ENCODE results near the gene PTRH1. TPM values are rescaled to one million over a fixed set of nuclear protein-coding genes. Genes with fewer than 3 reads are reported as not detected.
"Not testable (repeated sequence)": the region's sequence is repeated elsewhere in the genome, so short reads cannot be mapped to it uniquely, and the experiment has no call there.

PTRH1 gene
- total RNA-seq (9.3 TPM), polyA plus RNA-seq (10 to 100 TPM; 25.8 to 36.5 (median 28.1) TPM)

DNA sequence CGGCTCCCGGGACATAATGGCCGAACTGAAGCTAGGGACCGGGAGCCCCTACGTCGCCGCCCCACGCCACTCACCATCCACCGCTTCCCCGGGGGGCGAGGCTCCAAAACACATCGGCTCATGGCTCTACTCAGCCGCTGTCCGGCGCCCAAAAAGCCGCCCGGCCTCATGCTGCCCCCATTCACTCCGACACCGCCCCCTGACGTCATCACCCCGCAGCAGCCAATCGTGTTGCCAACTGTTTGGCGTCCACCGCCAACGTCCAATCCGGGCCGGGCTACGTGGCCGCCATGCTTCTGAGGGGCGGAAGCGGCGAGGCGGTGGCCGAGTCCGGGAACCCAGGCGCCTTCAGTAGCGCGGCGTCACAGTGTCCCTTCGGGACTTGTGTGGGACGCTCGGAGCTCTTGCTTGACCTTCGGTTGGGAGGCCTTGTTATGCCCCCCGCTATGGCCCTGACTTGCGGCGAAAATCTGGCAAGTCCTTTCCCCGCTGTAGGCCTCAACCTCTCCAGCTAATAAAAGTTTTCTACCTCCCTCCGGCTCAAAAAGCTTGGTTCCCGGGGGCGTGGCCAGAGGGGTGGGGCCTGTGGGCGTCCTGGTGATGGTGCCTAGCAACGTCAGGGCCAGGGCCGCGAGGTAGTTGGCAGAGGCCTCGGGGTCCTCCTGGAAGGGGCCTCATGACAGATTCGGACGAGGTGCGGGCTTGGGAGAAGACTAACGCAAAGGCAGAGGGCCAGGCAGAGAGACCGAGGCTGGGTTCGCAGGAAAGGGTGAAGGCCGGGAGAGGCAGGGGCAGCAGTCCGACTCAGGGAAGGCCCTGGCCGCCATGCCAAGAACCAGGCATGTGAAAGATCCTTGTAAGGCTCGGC lies at the start of gene PTRH1, which contains the start of gene TTC16:
Gene PTRH1, minus strand, starts transcription at position 194 of the 868 bp plus-strand sequence. Its CDS starts 24 bp downstream, at position 170.
Gene TTC16, plus strand, starts transcription at position 610 of the 868 bp plus-strand sequence. Its CDS starts 67 bp downstream, at position 677.
- Mint-ChIP-seq H3K4me3 (peak within 1 kb of the TSS; percentile 86 to 99 (median 98)), H3K4me1 (peaks cover 0 to 49% (median 20%) of the 10 kb centered on the region in 4 donors), H3K36me3 (no peaks in the 10 kb centered on the region), H3K27ac (peak within 1 kb of the TSS; percentile 71 to 99 (median 96)), H3K27me3 (peaks cover 7% of the 10 kb centered on the region), H3K9me3 (peaks cover 0 to 1% (median 0%) of the 10 kb centered on the region in 7 donors)
- ATAC-seq (ENCODE audit: low read depth in 2 of 2) (peak; percentile 94 to 95), DNase-seq (peak; percentile 97)
- Histone ChIP-seq H3K27ac (ENCODE audit: insufficient read depth, low read length, poor library complexity, severe bottlenecking) (peak within 1 kb of the TSS; percentile 81), H3K4me3 (ENCODE audit: low read depth, low read length) (peak within 1 kb of the TSS; percentile 79), H3K9me3 (ENCODE audit: control insufficient read depth in 2 of 2, low read length in 2 of 2) (no peaks in the 10 kb centered on the region), H3K27me3 (ENCODE audit: control insufficient read depth, insufficient read depth, low read length) (no peaks in the 10 kb centered on the region), H3K36me3 (ENCODE audit: control insufficient read depth, insufficient read depth, low read length) (no peaks in the 10 kb centered on the region), H3K4me1 (ENCODE audit: control insufficient read depth, insufficient read depth, low read length, poor library complexity, severe bottlenecking) (peaks cover 28% of the 10 kb centered on the region)

DNA sequence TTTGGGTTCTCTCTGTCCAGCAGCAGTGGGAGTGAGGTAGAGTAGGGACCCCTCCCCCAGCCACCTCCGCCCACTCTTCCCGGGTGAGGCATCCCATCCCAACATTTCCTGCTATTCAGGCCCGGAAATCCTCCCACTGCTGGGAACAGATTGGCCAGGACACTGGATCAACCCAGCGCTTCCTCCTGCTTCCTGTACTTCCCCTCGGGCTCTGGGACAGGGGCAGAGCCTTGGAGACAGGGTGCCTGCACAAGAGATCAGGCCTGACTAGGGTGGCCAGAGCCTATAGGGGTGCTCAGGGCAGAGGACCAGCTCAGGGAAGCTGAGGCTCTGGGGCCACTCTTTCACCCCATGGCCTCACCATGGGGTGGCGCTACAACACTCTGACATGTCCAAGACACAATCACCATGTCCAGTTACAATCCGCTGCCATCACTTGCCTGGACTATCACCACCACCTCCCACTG lies 48.5 kb upstream of the PTRH1 start:
- peak overlapping the region in 1 of 4 donors; percentile 8 for H3K4me3 Mint-ChIP-seq
- Histone ChIP-seq H3K9me3 (ENCODE audit: control insufficient read depth in 2 of 2, low read length in 2 of 2) (no peaks in the 10 kb centered on the region), H3K27me3 (ENCODE audit: control insufficient read depth, insufficient read depth, low read length) (no peaks in the 10 kb centered on the region), H3K27ac (ENCODE audit: insufficient read depth, low read length, poor library complexity, severe bottlenecking) (peak overlapping the region; percentile 25), H3K4me1 (ENCODE audit: control insufficient read depth, insufficient read depth, low read length, poor library complexity, severe bottlenecking) (peaks cover 46% of the 10 kb centered on the region), H3K36me3 (ENCODE audit: control insufficient read depth, insufficient read depth, low read length) (peaks cover 29% of the 10 kb centered on the region), H3K4me3 (ENCODE audit: low read depth, low read length) (no peak overlapping the region)
- H3K4me1 Mint-ChIP-seq, result peaks cover 9 to 78% (median 49%) of the 10 kb centered on the region in 4 donors
- ATAC-seq (ENCODE audit: low read depth in 2 of 2) (no peak), DNase-seq (peak in 1 of 3 donors; percentile 37)
- no peaks in the 10 kb centered on the region for H3K9me3 Mint-ChIP-seq
- H3K27ac Mint-ChIP-seq, result peak overlapping the region; percentile 62 to 88 (median 69)
- no peaks in the 10 kb centered on the region for H3K27me3 Mint-ChIP-seq
- peaks cover 33% of the 10 kb centered on the region for H3K36me3 Mint-ChIP-seq

DNA sequence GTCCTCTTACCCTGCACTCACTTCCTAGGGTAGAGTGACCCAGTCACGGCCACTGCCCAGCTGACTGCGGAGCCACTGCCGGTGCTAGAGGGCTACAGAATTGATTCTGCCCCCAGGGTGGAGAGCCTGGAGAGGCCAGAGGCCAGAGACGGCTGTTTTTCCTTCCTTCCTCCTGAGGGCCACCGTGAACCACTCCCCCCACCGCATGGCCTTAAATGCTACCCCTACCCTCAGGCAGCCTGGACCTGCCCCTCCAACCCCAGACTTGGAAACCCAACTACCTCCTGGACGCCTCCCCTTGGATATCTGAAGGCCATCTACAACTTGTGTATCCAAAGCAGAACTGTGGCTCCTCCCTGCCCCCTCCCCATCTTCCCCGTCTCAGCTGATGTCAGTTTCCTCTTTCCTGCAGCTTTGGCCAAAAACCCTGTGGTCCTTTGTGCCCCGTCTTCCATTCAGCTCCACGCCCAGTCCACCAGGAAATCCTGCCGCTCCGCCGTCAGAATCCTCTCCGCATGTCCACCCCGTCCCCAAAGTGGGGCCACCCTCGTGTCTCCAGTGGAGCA lies 46.7 kb upstream of the PTRH1 start:
- H3K27ac ChIP-seq (ENCODE audit: insufficient read depth, low read length, poor library complexity, severe bottlenecking), result no peak overlapping the region
- Mint-ChIP-seq H3K9me3 (no peaks in the 10 kb centered on the region), H3K27ac (no peak overlapping the region), H3K27me3 (no peaks in the 10 kb centered on the region), H3K4me1 (peaks cover 9 to 66% (median 39%) of the 10 kb centered on the region in 4 donors), H3K4me3 (no peak overlapping the region), H3K36me3 (peaks cover 36% of the 10 kb centered on the region)
- no peak for ATAC-seq (ENCODE audit: low read depth in 2 of 2)
- no peak overlapping the region for H3K4me3 ChIP-seq (ENCODE audit: low read depth, low read length)
- H3K9me3 ChIP-seq (ENCODE audit: control insufficient read depth in 2 of 2, low read length in 2 of 2), result no peaks in the 10 kb centered on the region
- H3K27me3 ChIP-seq (ENCODE audit: control insufficient read depth, insufficient read depth, low read length), result no peaks in the 10 kb centered on the region
- H3K4me1 ChIP-seq (ENCODE audit: control insufficient read depth, insufficient read depth, low read length, poor library complexity, severe bottlenecking), result peaks cover 28% of the 10 kb centered on the region
- H3K36me3 ChIP-seq (ENCODE audit: control insufficient read depth, insufficient read depth, low read length), result peaks cover 39% of the 10 kb centered on the region
- DNase-seq, result no peak

DNA sequence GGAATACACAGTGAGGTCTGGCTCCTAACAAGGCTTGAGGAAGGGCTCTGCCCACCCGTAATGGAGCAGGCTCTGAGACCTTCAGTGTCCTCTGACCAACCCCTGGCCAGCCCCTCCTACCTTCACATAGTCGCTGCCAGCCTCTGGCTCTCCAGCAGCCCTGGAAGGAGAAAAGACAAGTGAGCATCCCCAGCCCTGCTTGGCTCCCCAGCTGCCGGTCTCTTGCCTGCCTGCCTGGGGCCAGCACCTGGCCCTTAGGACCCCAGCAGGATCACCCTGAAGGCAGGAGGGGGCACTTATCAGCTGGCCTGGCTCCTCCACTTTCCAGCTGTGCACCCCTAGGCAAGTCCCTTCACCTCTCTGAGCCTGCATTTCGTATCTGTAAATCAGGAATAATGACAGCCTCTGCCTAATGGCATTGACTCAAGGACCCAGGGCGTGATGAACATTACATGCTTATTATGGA lies 46.1 kb upstream of the PTRH1 start:
- ATAC-seq (ENCODE audit: low read depth in 2 of 2) (no peak), DNase-seq (no peak)
- peaks cover 9 to 61% (median 36%) of the 10 kb centered on the region in 4 donors for H3K4me1 Mint-ChIP-seq
- H3K9me3 Mint-ChIP-seq, result no peaks in the 10 kb centered on the region
- H3K4me3 ChIP-seq (ENCODE audit: low read depth, low read length), result no peak overlapping the region
- peaks cover 21% of the 10 kb centered on the region for H3K4me1 ChIP-seq (ENCODE audit: control insufficient read depth, insufficient read depth, low read length, poor library complexity, severe bottlenecking)
- H3K36me3 ChIP-seq (ENCODE audit: control insufficient read depth, insufficient read depth, low read length), result peaks cover 39% of the 10 kb centered on the region
- peak overlapping the region in 2 of 3 donors; percentile 20 to 63 for H3K27ac Mint-ChIP-seq
- no peak overlapping the region for H3K4me3 Mint-ChIP-seq
- H3K9me3 ChIP-seq (ENCODE audit: control insufficient read depth in 2 of 2, low read length in 2 of 2), result no peaks in the 10 kb centered on the region
- H3K36me3 Mint-ChIP-seq, result peaks cover 32% of the 10 kb centered on the region
- H3K27me3 ChIP-seq (ENCODE audit: control insufficient read depth, insufficient read depth, low read length), result no peaks in the 10 kb centered on the region
- no peak overlapping the region for H3K27ac ChIP-seq (ENCODE audit: insufficient read depth, low read length, poor library complexity, severe bottlenecking)
- no peaks in the 10 kb centered on the region for H3K27me3 Mint-ChIP-seq

DNA sequence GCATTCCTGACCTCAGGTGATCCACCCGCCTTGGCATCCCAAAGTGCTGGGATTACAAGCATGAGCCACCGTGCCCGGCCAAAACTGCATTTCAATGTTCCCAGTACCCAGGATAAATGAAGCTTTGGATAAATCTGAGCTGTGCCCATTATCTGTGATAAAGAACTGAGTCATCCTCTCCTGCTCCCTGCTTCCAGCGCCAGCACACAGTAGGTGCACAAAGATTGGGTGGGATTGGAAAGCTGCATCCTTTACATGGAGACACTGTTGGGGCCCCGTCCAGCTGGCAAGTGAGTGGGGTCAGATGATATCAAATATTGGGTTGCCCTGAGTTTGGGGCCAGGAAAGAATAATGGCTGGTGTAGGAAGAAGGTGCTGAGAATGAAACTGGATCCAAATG lies 45.6 kb upstream of the PTRH1 start:
- no peaks in the 10 kb centered on the region for H3K27me3 Mint-ChIP-seq
- Histone ChIP-seq H3K36me3 (ENCODE audit: control insufficient read depth, insufficient read depth, low read length) (peaks cover 35% of the 10 kb centered on the region), H3K27ac (ENCODE audit: insufficient read depth, low read length, poor library complexity, severe bottlenecking) (no peak overlapping the region), H3K4me3 (ENCODE audit: low read depth, low read length) (no peak overlapping the region), H3K27me3 (ENCODE audit: control insufficient read depth, insufficient read depth, low read length) (no peaks in the 10 kb centered on the region), H3K4me1 (ENCODE audit: control insufficient read depth, insufficient read depth, low read length, poor library complexity, severe bottlenecking) (peaks cover 17% of the 10 kb centered on the region), H3K9me3 (ENCODE audit: control insufficient read depth in 2 of 2, low read length in 2 of 2) (no peaks in the 10 kb centered on the region)
- H3K36me3 Mint-ChIP-seq, result peaks cover 27% of the 10 kb centered on the region
- H3K27ac Mint-ChIP-seq, result peak overlapping the region in 2 of 3 donors; percentile 20 to 59
- DNase-seq, result no peak
- ATAC-seq (ENCODE audit: low read depth in 2 of 2), result no peak
- no peaks in the 10 kb centered on the region for H3K9me3 Mint-ChIP-seq
- H3K4me3 Mint-ChIP-seq, result no peak overlapping the region
- peaks cover 9 to 57% (median 32%) of the 10 kb centered on the region in 4 donors for H3K4me1 Mint-ChIP-seq

DNA sequence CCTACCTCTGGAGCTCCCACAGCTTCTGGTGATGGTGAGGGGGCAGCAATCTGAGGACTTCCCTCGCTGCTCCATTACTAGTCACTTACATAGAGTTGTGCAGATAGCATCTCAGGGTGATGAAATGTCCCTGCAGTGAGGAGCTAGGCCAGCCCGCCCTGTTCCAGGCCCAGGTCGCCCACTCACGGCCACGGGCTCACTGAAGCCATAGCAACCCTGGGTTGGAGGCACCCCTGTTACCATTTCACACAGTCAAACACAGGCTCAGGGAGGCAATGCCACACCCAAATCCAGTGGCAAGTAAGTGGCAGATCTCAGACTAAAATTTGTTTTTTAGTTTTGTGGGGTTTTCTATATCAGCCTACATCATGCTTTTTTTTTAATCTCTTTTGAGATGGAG lies 43.4 kb upstream of the PTRH1 start:
- Mint-ChIP-seq H3K4me1 (peaks cover 8 to 40% (median 17%) of the 10 kb centered on the region in 4 donors), H3K36me3 (peaks cover 18% of the 10 kb centered on the region), H3K27me3 (no peaks in the 10 kb centered on the region), H3K27ac (peak overlapping the region in 2 of 3 donors; percentile 20 to 83), H3K4me3 (no peak overlapping the region), H3K9me3 (no peaks in the 10 kb centered on the region)
- Histone ChIP-seq H3K4me1 (ENCODE audit: control insufficient read depth, insufficient read depth, low read length, poor library complexity, severe bottlenecking) (peaks cover 8% of the 10 kb centered on the region), H3K27me3 (ENCODE audit: control insufficient read depth, insufficient read depth, low read length) (no peaks in the 10 kb centered on the region), H3K27ac (ENCODE audit: insufficient read depth, low read length, poor library complexity, severe bottlenecking) (no peak overlapping the region), H3K9me3 (ENCODE audit: control insufficient read depth in 2 of 2, low read length in 2 of 2) (no peaks in the 10 kb centered on the region), H3K4me3 (ENCODE audit: low read depth, low read length) (no peak overlapping the region), H3K36me3 (ENCODE audit: control insufficient read depth, insufficient read depth, low read length) (peaks cover 41% of the 10 kb centered on the region)
- no peak for ATAC-seq (ENCODE audit: low read depth in 2 of 2)
- no peak for DNase-seq

- H3K36me3 ChIP-seq (ENCODE audit: control insufficient read depth, insufficient read depth, low read length), result peaks cover 54% of the 10 kb centered on the region
- H3K4me3 ChIP-seq (ENCODE audit: low read depth, low read length); H3K27ac Mint-ChIP-seq; H3K4me1 ChIP-seq (ENCODE audit: control insufficient read depth, insufficient read depth, low read length, poor library complexity, severe bottlenecking); H3K9me3 Mint-ChIP-seq; H3K27me3 ChIP-seq (ENCODE audit: control insufficient read depth, insufficient read depth, low read length); DNase-seq; H3K27me3 Mint-ChIP-seq; H3K27ac ChIP-seq (ENCODE audit: insufficient read depth, low read length, poor library complexity, severe bottlenecking); ATAC-seq (ENCODE audit: low read depth in 2 of 2); H3K36me3 Mint-ChIP-seq; H3K9me3 ChIP-seq (ENCODE audit: control insufficient read depth in 2 of 2, low read length in 2 of 2); H3K4me3 Mint-ChIP-seq: not testable (repeated sequence)
- H3K4me1 Mint-ChIP-seq, result peaks cover 0 to 29% (median 7%) of the 10 kb centered on the region in 4 donors
Measured at GRCh38 chr9:127756776-127757175, 41.3 kb upstream of the PTRH1 start.
